Activated naive CD4-positive, alpha-beta T cell treated with anti-CD3 and anti-CD28 coated beads, Interleukin-2, amount 10 ng/mL, durations not matched to agents 5 hours and 36 hours (primary cell): ENCODE results near the gene ANKRD18A. TPM values are rescaled to one million over a fixed set of nuclear protein-coding genes. Genes with fewer than 3 reads are reported as not detected.

ENCODE experiments used
- total RNA-seq, 2 experiments: library from RNA; stranded (reverse); gene quantifications; one replicate each; pipeline ENCODE4 v1.2.3, GENCODE V29; 2021

ANKRD18A gene
- 1 to 10 TPM; 1.0 to 3.3 TPM for total RNA-seq

GRCh38 chr9:38620483-38621433 is at the start of gene ANKRD18A:
Gene ANKRD18A, minus strand, starts transcription at chr9:38620596. Its CDS starts 311 bp downstream, at chr9:38620285.

Other genes with a start within 250 kb of the ANKRD18A start
- 10 to 100 TPM in 1 of 2 experiments, 1 to 10 TPM in 1; 9.4 to 10.3 TPM for gene ALDH1B1, start 227.9 kb downstream of the ANKRD18A start, total RNA-seq
- not detected for gene IGFBPL1, start 196.1 kb downstream of the ANKRD18A start, total RNA-seq
- not detected for gene FAM240B, start 99.5 kb upstream of the ANKRD18A start, total RNA-seq